NCI-H1092 treated with DMSO at 0.1 percent for 48 hours (cell line): ENCODE measurements around the gene FARP2.

Source experiments
- DNase-seq: peaks from one replicate; lab custom pipeline; 2025; lab: John Stamatoyannopoulos, UW

Gene FARP2

DNA sequence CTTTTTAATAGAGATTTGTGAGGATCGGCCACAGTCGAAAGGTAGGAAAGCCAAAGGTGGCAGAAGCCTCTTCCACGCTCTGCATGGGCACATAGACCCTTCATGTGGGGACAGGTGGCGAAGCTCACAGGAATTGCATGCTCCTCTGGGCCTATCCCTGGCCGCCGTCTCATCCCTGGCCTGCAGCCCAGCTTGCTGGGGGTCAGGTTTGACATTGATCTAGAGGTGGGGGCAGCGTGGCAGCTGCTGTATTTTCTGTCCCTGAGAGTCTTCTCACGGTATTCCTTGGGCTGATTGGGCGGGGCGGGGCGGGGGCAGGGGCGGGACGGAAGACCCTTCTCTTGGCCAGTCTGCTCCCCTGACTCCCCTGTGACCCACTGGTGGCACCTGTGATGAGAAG lies 103.4 kb downstream of the FARP2 start:
- no peak for DNase-seq

DNA sequence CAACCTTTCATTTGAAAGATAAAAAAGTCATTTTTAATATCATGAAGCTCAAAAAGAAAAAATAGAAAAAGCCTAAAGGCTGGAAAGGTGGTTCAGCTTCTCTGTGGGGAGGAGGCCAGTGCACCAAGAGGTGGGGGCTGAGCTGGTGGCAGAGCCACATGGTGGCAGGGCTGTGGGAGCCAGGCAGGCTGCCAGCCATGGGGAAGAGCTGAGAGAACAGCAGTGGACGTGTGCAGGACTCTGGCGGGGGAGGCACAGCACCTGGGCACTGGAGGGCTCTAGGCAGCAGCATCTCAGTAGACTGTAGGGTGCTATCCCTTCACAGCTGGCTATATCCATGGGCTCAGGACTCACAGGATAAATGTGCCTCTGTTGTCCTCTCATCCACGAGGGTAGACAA lies 104.5 kb downstream of the FARP2 start:
- no peak for DNase-seq

DNA sequence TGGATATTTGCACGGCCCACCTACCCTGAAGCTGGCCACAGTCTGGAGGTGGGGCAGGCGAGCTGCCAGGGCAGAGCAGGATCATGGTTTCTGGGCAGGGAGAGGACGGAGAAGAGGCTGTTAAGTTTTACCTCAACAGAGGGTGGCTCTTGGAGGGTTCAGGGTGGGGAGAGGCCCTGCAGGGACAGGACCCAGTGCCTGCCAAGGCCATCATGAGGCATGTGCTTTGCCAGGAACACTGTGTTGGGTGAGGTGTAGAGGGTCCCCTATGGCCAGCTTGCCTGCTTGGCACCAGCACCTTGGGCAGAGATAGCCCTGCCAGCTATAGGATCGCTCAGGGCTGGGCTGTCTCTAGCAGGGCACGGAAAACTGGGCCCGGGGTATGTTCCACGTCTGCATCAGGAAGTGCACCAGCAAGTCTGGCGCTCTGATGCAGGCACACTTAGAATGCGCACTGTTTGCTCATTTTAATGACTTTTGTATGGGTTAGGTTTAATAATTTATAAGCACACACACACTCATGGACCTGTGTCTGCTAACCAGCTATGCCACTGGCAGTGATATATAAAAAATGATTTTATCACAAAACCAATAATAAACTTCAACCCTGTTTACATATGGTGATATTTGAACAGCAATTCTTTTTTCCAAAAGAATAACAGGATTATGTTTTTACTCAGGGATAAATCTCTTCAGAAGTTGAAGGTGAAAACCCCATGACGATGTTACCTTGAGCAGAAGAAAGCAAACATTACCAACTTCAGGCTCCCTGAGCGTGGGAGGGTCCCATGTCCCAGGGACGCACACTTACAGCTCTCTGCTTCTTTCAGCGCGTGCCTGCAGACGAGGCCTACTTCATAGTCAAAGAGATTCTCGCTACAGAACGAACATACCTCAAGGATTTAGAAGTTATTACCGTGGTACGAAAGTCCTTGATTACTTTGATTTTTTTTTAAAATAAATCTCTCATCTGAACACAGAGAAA lies 105.9 kb downstream of the FARP2 start:
- no peak for DNase-seq

DNA sequence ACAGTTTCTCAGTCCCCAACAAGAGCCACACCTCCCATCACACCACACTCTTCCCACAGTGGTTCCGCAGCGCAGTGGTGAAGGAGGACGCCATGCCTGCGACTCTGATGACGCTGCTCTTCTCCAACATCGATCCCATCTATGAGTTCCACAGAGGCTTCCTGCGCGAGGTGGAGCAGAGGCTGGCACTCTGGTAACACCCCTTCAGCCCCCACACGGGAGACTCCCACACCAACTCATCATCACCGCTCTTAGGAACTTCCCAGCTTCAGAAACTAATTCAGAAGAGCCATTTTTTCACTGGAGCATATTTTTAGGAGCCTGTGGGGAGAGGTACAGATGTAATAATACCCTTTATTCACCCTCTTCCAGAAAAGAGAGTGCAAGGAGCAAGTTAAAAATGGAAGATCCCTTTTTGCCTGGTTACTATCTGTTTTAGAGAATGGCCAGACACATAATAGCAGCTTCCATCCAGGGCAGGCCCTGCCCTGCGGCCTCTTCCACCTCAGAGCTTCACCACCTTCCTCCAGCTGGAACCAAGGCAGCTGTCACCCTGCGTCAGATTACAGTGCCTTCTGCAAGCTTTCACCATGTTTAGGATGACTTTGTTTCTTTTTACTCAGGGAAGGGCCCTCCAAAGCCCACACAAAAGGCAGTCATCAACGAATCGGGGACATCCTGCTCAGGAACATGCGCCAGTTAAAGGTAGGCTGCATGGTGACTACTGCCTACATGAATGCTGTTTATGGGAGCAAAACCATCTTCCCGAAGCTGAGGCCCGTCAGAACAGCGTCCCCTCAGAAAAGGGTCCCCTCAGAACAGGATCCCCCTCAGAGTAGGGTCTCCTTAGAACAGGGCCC lies 107.4 kb downstream of the FARP2 start:
- DNase-seq, result no peak

DNA sequence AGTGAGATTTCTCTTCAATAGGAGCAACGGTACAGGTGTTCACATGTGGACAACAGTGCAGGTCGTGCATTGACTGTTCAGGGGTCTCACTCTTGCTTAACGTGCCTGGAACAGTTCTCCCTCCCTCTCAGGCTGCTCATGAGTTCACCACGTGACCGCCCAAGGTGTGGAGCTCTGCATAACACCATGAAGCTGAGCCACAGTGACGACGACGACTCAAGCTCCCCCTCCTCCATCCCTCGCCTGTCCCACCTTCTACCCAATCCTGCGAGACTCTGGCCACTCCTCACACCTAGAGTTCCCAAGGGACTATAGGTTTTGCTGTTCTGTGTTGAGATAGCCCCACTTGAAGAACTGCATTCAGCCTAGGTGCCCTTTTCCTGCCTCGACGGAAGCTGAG lies 109.5 kb downstream of the FARP2 start:
- no peak for DNase-seq

DNA sequence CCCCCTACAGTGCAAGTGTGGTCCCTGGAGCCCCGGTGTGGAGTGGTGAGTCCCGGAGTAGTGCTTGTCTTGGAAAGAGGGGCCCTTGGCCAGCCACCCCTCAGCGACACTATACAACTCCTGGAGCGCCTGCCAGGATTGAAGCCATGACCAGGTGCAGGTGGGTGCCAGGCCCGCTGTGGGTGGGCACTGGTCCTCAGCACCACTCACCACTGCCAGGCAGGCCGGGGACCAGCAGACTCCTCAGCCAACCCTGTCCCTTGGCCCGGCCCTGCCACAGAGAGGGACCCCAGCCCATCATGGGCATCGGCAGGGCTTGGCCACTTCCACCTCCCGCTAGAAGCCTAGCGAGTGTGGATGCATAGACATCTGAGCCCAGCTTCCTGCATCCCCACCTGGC lies 110.1 kb downstream of the FARP2 start:
- DNase-seq, result no peak

DNA sequence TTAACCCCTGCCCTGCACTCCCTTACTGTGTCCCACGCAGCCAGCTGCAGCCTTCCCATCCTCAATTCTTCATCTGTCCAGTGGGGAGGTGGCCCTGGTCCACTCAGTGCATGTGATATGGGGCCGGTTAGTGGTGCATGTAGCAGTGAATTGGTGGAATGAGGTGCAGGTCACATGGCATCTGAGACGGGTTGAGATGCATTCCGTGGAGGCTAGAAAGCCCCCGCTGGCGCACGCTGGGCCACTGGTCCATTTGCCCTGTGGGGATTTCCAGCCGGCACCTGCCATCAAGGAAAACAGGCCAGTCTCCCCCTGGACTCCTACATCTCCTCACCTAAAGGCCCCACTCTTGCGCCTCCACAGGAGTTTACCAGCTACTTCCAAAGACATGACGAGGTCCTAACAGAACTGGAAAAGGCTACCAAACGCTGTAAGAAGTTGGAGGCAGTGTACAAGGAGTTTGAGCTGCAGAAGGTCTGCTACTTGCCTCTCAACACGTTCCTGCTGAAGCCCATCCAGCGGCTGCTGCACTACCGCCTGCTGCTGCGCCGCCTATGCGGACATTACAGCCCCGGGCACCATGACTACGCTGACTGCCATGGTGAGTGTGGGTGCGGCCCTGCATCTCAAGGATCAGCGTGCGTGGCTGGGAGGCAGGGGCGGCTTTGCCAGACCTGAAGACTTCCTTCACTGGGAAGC lies 111.8 kb downstream of the FARP2 start:
- no peak for DNase-seq

DNA sequence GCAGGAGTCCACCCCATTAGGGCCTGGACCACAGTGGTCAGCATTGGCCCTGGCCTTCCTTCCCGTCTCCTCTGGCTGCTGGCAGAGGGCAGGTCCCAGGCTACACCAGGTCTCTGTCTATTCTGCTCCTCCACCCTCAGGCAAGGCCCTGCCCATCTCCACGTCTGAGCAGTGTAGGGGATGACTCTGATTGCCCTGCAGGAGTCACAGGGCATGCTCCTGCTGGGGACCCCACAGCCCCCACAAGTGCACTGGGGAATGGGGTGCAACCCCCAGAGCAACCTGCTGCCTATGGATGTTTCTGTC lies 112.3 kb downstream of the FARP2 start:
- no peak for DNase-seq

DNA sequence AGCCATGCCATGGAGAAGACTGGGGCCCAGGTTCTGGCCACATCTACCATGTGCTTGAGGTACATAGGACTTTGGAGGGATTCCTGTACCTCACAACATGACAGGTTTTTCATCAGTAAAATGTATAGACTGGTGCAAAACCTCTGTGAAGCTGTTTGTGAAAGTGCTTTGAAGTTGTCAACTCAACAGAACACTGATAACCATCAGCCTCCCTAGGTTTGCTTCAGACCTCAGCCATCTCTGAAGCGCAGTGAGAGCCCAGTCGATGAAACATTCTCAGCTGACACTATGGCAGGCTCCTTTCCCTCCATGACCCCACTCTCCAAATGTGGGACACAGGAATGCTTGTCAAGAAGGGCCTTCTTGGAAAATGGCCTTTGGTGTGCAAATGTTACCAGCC lies 113.7 kb downstream of the FARP2 start:
- no peak for DNase-seq

DNA sequence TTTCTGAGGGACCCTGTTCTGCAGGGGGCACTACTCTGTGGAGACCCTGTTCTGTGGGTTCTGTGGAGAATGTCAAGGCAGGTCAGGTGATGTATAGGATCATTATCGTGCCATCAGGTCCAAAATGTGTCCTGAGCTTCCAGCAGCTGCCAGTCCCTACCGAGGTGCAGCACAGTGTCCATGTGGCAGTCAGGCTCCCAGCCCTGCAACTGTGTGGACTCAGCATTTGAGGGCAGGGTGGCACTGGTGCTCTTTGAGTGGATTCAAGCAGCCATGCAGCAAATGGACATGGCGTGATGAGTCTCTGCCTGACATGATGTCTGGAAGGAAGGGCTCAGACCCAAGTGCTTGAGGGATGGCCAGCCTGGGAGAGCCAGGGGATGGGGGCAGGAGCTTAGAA lies 117.3 kb downstream of the FARP2 start:
- DNase-seq, result no peak

DNA sequence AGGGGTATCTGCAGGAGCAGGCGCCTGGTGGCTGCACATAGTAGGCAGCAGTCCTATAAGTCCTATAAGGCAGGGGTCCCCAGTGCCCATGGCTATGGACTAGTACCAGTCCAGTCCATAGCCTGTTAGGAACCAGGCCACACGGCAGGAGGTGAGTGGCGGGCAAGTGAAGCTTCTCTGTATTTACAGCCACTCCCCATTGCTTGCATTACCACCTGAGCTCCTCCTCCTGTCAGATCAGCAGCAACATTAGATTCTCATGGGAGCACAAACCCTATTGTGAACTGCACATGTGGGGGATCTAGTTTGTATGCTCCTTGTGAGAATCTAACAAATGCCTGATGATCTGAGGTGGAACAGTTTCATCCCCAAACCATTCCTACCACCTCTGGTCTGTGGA lies 119.2 kb downstream of the FARP2 start:
- no peak for DNase-seq

DNA sequence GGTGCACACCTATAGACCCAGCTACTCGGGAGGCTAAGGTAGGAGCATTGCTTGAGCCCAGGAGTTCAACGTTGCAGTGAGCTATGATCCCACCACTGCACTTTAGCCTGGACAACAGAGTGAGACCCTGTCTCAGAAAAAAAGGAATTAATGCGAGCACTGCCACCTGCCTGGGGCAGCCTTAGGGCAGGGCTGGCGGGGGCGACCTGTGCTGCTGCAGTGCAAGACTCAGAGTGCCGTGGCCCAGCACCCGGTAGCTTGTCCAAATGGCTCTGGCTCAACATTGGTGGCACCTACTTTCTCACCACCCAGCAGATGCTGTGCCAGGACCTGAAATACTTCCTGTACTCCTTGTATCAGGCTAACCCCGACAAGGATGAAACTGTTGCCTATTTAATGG lies 122.1 kb downstream of the FARP2 start:
- no peak for DNase-seq

DNA sequence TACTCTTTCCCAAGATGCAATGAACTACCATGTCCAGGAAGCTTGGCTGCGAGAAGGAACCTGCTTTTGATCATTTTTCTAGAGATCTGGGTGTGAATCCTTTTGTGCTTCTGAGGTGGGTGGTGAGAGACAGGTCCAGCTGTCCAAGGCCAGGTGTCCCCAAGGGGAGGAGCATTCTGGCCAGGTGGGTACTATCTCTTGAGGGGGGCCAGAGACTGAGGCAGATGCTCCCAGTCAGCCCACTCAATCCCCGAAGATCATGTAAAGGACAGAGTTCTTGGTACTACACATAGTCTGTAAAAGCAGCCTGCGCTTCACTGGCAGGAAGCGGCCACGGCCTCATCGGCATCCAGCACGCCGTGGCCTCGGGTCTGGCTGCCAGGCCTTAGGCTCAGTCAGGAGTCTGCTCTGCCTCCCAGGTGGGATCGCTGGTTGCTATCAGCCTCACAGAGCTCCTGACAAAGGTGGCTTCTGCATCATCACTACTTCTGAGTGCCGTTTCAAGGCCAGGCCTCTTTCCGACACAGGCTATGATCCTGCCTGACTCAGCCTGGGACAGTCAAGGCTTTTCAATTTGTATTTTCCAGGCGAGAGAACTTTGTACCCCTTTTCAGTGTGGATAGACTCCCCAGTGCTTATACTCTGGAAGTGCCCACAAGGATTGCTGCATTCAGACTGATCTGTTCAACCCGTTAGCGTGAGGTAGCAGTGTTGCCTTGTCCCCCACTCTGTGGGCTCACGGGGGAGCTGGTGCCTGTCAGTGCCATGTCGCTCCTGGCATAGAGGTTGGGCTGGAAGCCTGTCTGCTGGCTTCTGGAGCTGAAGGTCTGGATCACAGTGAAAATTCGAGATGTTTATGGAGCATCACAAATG lies 123.2 kb downstream of the FARP2 start:
- DNase-seq, result no peak

DNA sequence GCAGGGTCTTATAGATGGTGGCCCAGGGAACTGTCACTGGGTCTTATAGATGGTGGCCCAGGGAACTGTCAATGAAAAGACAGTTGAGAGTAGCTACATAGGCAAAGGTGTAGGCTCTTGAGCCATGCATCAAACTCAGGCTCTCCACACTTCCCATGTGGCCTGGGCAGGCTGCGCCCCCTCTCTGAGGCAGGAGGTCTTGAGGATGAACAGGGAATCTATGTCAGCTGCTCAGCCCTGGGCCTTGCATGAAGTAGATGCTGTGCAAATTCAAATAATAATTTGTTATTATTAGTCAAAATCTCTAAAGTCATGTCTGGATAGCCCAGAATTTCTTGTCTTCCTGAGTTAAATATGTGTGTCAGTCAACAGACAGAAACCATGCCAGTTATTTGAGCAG lies 125.6 kb downstream of the FARP2 start:
- DNase-seq, result no peak

DNA sequence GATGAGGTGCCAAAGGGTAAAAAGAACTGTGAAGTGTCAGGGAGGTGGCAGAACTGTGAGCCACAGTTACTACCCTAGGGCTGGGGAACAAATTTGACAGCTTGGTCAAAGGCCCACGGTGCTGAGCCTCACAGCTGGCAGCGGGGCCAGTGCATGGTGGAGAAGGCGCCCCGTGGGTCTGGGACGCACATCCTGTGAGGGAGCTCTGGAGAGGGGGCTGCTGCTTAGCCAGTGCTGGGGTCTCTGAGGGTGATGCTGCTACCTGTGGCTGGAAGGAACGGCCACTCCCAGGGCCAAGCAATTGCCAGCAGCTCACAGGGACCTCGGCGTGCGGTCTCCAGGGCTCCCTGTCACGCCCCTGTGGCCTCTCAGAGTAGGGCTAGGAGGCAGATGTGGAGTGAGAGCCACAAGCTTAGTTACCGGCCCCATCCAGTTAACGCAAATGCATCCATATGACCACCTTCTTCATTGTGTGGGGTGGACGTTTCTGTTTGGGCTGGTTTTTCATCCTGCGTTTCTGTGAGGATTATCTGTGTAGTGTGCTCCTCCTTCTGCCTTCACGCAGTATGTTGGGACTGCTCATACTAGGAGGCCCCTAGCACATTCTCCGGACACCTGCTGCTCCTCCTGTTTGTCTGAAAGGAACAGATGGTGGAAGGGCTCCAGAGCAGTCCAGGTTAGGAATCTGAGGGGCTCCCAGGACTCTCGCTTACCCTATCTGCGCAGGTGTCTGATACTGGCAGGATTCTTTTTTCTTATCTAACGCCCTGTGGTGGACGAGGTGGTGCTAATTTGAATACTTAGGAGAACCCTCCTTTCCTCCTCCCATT lies 126.3 kb downstream of the FARP2 start:
- no peak for DNase-seq

DNA sequence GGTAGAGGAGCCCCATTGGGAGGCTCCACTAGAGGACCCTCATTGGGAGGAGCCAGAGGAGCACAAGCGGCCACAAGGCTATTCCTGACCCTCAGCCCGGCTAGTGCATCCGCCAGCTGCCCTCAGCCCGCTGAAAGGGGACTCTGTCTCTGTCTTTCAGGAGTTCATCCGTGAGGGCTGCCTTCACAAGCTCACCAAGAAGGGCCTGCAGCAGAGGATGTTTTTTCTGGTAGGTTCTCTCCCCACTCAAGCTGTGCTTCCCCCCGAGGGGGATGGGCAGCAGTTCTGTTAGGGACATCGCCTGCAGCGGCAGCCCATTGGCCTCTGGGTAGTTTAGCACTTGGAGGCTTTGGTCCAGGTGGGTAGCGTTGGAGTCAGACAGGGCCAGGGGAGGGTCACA lies 127.2 kb downstream of the FARP2 start:
- DNase-seq, result no peak

DNA sequence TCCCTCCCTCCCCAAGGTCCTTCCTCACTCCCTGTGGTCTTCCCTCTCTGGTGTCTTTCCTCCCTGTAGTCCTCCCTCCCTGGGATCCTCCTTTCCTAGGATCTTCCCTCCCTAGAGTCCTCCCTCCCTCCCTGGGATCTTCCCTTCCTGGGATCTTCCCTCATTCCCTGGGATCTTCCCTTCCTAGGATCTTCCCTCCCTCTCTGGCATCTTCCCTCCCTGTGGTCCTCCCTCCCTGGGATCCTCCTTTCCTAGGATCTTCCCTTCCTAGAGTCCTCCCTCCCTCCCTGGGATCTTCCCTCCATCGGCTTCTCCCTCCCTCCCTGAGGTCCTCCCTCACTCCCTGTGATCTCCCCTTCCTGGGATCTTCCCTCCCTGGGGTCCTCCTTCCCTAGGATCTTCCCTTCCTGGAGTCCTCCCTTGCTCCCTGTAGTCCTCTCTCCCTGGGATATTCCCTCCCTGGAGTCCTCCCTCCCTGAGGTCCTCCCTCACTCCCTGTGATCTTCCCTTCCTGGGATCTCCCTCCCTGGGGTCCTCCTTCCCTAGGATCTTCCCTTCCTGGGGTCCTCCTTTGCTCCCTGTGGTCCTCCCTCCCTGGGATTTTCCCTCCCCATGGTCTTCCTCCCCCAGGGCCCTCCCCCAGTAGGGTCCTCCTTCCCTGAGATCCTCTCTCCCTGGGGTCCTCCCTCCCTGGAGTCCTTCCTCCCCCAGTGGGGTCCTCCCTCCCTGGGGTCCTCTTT lies 129.3 kb downstream of the FARP2 start:
- DNase-seq, result no peak

DNA sequence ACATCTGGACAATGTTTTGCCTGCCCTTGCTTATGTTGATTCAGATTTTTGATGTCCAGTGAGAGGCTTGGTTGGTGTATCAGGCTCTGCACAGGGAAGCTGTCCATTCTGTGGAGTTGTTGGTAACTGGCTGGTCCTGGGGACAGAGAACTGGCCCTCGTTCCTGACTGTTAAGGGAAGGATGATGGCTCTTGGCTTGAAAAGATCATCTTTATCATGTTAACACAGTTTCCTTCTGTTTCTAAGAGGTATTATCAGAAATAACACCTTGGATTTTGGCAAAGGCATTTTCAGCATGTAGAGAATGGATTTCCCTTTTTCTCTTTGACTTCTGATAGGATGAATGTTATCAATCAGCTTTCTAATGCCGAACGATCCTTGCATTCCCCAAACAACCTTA lies 133.0 kb downstream of the FARP2 start:
- DNase-seq, result no peak

DNA sequence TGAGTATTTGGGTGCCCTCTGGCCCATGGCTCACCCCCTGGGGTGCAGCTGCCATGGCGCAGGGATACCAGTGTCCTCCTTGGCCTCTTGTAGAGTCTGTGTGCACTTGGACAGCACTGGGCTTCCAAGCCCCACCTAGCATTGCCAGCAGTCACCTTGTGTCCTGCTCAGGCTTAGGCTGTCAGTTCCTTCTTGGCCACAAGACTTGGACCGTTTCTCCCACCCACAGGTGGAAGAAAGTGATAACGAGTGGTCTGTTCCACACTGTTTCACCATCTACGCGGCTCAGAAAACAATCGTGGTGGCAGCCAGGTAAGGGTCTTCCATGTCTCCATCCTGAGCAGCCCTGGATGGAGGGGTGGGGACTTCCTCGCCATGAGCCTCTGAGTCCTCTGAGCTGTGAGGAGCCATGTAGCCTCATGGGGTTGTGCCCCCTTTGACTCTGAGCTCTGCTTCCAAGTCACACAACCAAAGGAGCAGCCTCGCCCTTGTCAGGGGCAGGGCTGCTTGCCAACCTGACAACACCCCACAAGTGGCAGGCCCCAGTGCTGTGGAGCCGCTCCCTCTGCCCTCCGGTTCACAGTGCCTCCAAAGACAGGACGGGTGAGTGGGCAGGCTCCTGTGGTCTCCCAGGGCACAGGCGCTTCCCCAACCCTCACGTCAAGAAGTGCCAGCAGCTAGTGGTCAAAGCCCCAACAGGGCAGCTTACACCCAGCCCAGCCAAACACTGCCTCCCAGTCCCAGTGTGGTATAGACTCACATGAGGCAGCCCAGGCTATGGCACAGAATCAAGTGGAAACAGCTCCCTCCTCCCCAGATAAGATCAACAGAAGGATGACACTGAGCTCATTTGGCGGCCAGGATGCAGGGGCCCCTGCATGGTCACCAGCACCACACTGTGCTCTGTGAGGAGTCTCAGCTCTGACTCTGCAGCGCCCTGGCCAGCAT lies 133.9 kb downstream of the FARP2 start:
- DNase-seq, result no peak
